ENCODE measurements around the gene HOXA13. TPM values are rescaled to one million over a fixed set of nuclear protein-coding genes. Genes with fewer than 3 reads are reported as not detected.

Gene HOXA13
- total RNA-seq, 3 donors from 2014 or later = 28.0 to 54.3 (median 42.2) TPM

DNA sequence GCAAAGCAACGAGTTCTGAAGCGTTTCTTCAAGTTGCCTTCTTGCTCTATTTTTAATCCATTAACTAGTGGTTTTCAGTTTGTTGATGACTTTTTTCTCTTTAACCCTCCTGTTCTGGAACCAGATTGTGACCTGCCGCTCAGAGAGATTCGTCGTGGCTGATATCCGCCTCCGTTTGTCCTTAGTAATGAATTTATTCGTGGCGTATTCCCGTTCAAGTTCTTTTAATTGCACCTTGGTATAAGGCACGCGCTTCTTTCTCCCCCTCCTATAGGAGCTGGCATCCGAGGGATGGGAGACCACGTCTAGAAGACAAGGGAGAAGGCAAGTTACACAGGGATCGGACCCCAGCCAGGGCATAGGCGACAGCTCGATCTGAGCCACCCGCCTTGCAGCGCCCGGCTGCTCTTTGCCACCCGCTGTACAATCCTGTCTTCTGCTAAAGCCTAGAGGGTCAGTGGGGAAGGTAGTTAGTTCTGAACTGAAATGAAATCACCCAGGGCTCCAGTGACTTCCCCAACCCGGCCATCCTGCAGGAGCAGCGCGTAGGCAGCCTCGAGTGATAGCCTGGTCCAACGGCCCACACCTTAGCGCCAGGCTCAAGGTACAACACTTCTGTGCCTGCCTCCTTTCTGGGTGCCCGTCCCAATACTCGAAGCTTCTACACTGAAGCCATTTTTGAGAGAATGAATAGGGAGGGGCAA is 1.6 kb downstream of the HOXA13 start:
- intact Hi-C loops (cut with DNase I, micrococcal nuclease) = loop anchor here in 1 of 2 donors (10.0 kb wide), 2 partner anchors 727 to 827 kb away; no protein-coding TSS in a partner anchor
- DNase-seq (peak in 1 of 3 donors; percentile 61), ATAC-seq (peak; percentile 8)
- Histone ChIP-seq H3K9me3 (no peaks in the 10 kb centered on the region), H3K4me1 (ENCODE audit: low read depth) (peaks cover 8% of the 10 kb centered on the region), H3K36me3 (ENCODE audit: low read depth) (no peaks in the 10 kb centered on the region), H3K4me3 (peak overlapping the region; percentile 68)
- TF ChIP-seq, protein P1, sequence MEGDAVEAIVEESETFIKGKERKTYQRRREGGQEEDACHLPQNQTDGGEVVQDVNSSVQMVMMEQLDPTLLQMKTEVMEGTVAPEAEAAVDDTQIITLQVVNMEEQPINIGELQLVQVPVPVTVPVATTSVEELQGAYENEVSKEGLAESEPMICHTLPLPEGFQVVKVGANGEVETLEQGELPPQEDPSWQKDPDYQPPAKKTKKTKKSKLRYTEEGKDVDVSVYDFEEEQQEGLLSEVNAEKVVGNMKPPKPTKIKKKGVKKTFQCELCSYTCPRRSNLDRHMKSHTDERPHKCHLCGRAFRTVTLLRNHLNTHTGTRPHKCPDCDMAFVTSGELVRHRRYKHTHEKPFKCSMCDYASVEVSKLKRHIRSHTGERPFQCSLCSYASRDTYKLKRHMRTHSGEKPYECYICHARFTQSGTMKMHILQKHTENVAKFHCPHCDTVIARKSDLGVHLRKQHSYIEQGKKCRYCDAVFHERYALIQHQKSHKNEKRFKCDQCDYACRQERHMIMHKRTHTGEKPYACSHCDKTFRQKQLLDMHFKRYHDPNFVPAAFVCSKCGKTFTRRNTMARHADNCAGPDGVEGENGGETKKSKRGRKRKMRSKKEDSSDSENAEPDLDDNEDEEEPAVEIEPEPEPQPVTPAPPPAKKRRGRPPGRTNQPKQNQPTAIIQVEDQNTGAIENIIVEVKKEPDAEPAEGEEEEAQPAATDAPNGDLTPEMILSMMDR (IDR thresholded peaks at IDR 0.05) = no peak

DNA sequence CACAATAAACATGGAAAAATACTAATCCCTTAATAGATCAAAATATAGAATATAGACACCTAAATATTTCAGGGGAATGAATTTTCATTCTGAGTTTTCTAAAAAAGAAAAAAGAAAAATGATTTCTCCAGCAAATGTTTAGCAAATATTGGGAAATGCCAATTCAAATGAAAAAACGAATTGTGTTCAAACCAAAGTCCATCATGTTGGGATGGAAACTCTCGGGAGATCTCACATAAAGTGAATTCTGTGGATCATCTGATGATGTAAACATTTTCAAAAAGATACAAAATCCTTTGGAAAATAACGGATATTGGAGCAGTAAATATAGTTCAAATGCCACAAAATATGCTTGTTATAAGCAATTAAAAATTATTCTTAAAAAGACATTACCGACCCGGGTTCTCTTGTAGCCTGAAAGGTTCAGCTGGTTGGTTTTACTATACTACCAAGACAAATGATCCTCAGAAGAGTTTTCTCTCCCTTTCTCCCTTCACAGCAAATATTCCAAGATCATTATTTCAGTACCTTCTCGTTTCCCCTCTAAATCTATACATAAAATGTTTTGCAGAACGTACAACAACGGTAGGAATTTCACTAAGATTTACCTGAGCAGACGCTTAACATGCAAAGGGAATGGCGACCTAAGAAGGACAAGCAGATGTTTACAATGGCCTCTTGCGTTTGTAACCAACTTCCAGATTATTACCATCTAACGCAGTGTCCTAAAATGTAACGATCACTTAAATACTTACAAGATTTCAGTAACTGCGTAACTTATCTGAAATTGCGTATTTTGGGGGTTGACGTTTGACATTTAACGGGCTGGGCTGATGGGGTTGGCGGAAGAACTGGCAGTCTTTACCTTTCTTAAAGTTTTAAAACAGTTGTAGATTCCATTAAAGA is 2.5 kb downstream of the HOXA13 start:
- no peaks in the 10 kb centered on the region for H3K9me3 ChIP-seq
- TF ChIP-seq, protein P1 (IDR thresholded peaks at IDR 0.05) = no peak
- ATAC-seq (no peak), DNase-seq (no peak)
- no peaks in the 10 kb centered on the region for H3K36me3 ChIP-seq (ENCODE audit: low read depth)
- H3K4me3 ChIP-seq = peak overlapping the region; percentile 68
- H3K4me1 ChIP-seq (ENCODE audit: low read depth) = peaks cover 12% of the 10 kb centered on the region
- intact Hi-C loops (cut with DNase I, micrococcal nuclease) = loop anchor here in 1 of 2 donors (10.0 kb wide), 2 partner anchors 727 to 827 kb away; no protein-coding TSS in a partner anchor

DNA sequence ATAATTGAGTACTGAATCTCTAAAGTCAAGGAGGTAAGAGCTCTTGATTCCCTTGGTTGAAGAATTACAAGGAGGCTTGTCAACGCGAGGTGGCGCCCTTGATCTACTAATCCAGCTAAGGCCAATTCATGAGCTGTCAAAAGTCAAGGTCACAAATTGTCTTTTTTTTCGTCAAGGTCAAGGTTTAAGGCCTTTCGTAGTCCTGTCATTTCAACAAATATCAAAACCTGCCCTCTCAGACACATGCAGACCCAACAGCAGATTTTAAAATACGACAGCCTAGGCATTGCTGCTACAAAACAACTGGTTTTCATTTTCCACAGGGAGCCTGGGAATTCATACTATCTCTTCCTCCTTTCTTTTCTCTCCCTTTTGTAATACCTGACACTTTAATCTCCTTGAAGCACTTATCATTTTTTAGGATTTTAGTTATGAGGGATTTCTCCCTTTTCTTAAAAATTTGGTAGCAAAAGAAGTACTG is 3.6 kb downstream of the HOXA13 start:
- DNase-seq (peak; percentile 89 to 99 (median 95)), ATAC-seq (peak; percentile 6)
- no peaks in the 10 kb centered on the region for H3K36me3 ChIP-seq (ENCODE audit: low read depth)
- intact Hi-C loops (cut with DNase I, micrococcal nuclease) = loop anchor here in 1 of 2 donors (10.0 kb wide), 2 partner anchors 728 to 828 kb away; no protein-coding TSS in a partner anchor
- H3K4me3 ChIP-seq = no peak overlapping the region
- TF ChIP-seq, protein P1 (IDR thresholded peaks at IDR 0.05) = peak; percentile 38
- peaks cover 19% of the 10 kb centered on the region for H3K4me1 ChIP-seq (ENCODE audit: low read depth)
- no peaks in the 10 kb centered on the region for H3K9me3 ChIP-seq

DNA sequence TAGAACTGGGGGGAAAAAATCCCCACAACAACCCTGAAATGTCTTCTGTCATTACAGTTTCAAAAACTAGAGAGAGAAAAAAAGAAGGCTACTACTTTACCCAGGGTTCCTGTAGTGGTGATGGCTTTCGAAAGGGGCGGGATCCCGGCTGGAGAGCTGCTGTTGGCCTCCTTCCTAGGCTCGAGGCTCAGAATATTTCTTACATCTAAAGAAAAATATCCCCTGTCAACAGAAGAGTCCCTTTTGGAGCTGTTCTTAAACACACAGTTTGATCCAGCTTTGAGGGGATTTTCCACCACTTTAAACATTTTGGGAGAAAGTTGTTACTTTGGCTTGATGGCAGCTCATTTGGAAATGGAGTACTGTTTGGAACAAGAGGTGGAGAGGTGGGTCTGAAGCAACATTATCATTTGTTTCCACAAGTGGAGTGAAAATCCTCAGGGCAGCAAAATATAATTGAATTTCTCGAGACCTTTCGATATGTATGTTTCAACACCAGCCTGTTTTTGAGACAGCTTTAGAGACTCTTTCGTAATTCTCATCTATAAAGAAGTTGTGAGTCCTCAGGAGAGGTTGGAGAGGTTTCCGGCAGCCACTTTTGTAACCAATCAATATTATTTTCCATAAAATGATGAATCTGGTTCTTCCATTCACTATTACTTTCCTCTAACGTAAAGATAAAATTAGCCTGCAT is 5.1 kb downstream of the HOXA13 start:
- H3K4me1 ChIP-seq (ENCODE audit: low read depth) = peaks cover 28% of the 10 kb centered on the region
- no peaks in the 10 kb centered on the region for H3K9me3 ChIP-seq
- TF ChIP-seq, protein P1 (IDR thresholded peaks at IDR 0.05) = no peak
- H3K36me3 ChIP-seq (ENCODE audit: low read depth) = no peaks in the 10 kb centered on the region
- no peak overlapping the region for H3K4me3 ChIP-seq
- DNase-seq (peak in 2 of 3 donors; percentile 52 to 60), ATAC-seq (no peak)
- intact Hi-C loops (cut with DNase I, micrococcal nuclease) = loop anchor here in 1 of 2 donors (10.0 kb wide), 2 partner anchors 730 to 830 kb away; no protein-coding TSS in a partner anchor

DNA sequence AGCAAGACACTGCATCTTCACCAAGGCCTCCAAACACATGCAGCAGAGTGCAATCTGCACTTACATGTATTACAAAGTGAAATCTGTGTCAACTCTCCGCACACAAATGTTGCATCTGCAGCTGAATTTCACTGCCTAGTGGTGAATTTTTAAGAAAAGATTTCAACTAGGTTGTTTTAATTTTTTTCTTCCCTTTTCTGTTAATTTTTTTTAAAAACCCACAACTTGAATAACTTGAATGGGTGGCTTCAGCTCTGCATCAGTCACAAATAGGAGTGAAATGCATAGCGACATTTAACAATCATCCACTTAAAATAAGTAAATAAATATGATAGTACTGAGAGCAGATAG is 5.9 kb downstream of the HOXA13 start:
- intact Hi-C loops (cut with DNase I, micrococcal nuclease) = loop anchor here in 1 of 2 donors (10.0 kb wide), 2 partner anchors 731 to 831 kb away; no protein-coding TSS in a partner anchor
- TF ChIP-seq, protein P1 (IDR thresholded peaks at IDR 0.05) = no peak
- H3K4me3 ChIP-seq = no peak overlapping the region

More for the DNA sequence above, 5.9 kb downstream of the HOXA13 start:
- ATAC-seq (no peak), DNase-seq (no peak)
- H3K9me3 ChIP-seq = no peaks in the 10 kb centered on the region
- H3K4me1 ChIP-seq (ENCODE audit: low read depth) = peaks cover 37% of the 10 kb centered on the region
- H3K36me3 ChIP-seq (ENCODE audit: low read depth) = no peaks in the 10 kb centered on the region

Measured in mucosa of descending colon (tissue), 3 donors.